Fibroblast of skin of abdomen (primary cell): Measurements from ENCODE around the gene FTSJ3.
"Not testable (repeated sequence)": the region's sequence is repeated elsewhere in the genome, so short reads cannot be mapped to it uniquely, and the experiment has no call there.

Experiments used
- DNase-seq: peaks from one replicate; pipeline ENCODE4 v3.0.0-alpha.2; 2013

The FTSJ3 gene

DNA sequence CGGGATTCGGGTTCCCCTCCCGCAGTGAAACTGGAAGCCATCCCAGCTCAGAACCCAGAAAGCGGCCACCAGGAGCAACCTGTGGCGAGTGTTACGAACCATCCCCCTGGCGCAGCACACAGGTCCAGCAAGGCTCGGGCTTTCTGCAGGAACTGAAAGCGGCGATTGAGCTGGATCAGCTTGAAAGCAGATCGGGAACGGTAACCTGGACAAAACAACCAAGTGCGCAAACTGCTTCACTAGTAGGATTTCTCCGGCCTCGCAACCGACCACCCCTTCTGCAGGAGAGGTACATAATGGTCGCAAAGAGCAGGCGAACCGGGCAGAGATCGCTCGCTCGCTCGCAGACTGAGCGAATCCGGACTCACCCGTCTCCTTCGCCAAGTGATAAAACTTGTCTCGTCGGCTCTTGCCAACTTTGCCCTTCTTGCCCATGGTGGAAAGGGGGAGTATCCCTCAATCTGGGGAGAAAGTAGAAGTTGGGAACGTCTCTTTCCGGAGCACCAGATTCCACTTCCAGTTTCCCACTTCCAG lies 928 bp downstream of the FTSJ3 start:
- no peak for DNase-seq

DNA sequence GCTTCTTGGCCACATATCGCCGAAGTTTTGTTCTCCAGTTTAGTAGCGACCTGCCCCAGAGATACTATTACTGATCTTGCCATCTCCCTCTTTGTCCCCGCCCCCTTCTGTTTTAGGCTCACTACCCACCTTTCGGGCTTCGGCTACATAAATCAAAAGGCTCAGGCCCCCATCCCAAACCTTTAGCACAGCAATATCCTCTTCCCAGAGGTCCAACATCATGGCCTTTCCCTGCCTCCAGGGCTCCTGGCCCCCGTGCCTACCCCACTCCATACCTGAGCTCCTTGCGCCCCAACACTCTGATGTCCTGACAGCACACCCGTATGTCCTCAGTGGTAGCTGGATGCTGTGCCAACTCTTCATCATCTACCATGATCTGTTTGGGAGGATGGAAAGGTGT lies 3.1 kb downstream of the FTSJ3 start:
- DNase-seq: no peak

DNA sequence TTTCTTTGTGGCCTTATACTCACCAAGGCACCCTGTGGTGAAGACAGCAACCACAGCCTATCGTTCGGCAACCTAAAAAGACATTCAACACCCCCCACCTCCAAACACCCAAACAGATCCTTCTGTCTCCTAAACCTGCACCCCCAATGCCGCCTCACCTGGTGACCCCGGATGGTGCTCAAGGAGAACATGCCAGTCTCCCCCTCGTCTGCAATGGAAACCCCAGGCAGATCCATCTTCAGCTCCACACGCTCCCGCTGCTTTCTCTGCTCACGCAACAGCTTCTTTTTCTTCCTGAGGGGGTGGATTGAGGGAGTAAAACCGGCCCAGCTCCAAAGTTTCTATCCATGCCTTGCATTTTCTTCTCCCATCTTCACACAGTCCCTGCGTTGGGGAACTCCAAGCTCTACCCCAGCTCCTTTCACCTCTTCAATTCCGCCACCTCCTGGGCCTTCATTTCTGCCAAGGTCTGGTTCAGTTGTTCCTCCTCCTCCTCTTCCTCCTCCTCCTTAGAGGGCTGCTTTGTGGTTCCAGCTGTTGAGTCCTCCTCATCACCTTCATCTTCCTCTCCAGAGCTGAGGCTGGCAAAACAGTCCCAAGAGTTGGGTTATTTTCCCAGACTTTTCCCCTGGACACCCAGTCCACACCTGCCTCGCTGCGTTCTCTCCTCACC lies 3.7 kb downstream of the FTSJ3 start:
- no peak for DNase-seq

DNA sequence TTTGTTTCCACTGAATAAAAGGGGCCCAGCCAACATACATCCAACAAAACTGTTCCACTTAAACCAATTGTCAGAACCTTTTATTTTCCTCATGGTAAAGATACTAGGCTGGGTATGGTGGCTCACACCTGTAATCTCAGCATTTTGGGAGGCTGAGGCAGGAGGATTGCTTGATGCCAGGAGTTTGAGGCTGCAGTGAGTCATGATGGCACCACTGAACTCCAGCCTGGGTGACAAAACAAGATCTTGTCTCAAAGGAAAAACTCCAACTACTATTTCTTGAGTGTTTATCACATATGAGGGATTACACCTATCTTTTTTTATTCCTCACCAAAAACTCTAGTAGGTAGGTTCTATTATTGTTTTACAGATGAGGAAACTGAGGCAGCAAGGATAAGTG lies 4.9 kb downstream of the FTSJ3 start:
- no peak for DNase-seq

DNA sequence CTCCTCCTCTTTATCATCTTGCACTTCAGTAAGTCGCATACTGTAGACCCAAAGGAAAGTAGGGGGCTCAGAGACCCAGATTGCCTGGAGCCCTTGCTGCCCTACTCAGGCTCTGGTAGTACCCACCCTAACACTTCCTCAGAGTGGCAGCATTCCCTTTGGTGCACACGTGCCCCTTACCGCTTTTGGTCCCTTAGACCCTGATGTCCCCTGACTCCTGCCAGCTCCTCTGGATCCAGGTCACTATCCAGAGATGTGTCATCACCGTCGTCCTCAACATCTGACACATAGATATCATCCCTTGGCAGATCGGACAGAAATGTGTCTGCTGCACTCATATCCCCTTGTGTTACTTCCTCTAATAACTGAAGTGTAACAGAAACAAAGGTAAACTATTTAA lies 5.7 kb downstream of the FTSJ3 start:
- DNase-seq: no peak

DNA sequence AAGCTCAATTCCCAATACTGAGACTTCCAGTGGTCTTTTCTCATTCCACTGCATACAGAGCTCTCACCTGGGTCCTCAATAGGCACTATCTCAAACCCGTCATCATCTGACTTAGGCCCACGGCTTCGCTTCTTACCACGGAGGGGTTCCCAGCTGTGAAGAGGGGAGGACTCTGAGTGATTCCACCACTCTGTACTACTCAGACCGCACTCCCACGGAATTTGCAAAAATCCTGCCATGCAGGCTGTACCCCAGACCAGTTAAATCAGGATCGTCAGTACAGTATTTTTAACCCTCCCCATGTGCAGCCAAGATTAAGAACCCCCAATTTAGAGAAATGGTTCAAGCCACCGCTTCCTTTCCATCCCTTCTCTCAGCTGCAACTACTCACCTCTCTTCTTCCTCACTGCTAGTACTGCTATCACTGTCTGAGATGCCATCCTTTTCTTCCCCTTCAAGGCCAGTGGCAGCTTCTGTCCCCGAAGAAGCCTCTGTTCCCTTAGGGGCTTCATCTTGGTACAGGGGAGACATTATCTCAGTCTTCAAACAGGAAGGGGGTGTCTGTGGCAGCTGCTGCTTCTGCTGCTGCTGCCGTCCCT lies 6.4 kb downstream of the FTSJ3 start:
- no peak for DNase-seq

DNA sequence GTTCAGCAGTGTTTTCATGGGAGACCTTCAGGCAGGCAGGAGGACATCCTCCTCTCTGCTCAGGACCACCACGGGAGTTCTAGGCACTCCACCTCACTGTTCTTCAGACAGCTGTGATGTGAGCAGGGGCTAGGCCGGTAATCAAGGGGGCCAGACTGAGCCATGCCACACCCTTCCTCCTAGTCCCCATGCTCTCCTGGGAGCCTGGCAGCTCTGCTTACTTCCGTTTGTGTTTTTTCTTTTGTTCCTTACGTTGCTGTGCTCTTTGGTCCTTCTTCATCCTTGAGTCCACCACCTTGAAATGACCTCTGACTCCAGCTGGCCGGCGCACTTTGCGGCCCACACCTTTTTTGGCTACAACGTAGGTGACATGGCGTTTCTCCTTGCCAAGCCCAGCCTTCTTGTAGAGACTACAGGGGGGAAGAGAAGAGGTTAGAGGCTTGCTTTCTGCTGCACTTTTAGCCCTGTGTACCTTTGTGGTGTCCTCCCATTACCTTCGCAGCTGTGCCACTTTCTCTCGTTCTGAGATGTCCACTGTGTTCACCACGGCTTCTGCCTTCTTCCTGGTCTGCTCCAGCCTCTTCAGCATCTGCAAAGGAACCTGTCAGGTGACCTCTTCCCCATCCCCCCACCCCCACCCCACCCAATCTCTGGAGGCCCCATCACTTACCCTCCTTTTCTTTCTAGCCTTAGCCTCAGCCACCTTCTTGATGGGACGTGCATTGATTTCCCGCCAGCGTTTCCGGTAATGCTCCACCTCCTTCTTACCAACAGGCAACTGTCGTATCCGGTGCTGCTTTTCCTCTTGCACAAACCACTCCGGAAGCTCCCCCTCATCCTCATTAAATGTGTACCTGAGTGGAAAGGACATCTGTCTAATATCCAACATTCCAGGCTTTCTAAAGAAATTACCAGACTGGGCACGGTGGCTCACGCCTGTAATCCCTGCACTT lies 7.6 kb downstream of the FTSJ3 start:
- no peak for DNase-seq

DNA sequence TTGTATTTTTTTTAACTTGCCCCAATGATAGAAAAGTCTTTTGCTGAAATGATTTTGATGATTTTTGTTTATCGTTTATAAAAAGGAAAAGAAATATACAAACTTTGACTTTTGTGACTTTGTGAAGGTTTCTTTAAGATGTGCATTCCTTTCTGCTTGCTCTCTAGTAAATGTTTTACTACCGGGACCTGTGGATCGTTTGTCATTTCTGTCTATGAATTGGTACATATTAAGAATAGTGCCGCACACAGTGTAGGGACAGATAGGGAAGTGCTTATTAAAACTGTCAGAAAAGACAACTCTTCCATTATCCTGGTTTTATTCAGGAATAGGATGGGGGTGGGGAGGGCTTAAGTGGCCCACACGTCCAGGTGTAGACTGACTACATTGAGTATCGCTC lies 8.3 kb downstream of the FTSJ3 start:
- no peak for DNase-seq

DNA sequence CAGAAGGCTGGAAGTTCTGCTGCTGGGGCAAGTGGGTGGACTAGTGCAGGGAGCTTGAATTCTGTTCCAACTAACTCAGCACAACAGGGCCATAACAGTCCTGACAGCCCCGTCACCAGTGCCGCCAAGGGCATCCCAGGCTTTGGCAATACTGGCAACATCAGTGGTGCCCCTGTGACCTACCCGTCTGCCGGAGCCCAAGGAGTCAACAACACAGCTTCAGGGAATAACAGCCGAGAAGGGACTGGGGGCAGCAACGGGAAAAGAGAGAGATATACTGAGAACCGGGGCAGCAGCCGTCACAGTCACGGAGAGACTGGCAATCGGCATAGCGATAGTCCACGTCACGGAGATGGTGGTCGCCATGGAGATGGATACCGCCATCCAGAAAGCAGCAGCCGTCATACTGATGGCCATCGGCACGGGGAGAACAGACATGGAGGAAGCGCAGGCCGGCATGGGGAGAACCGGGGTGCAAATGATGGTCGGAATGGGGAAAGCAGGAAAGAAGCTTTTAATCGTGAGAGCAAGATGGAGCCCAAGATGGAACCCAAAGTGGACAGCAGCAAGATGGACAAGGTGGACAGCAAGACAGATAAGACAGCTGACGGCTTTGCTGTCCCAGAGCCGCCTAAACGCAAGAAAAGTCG lies 9.6 kb downstream of the FTSJ3 start:
- DNase-seq: no peak

DNA sequence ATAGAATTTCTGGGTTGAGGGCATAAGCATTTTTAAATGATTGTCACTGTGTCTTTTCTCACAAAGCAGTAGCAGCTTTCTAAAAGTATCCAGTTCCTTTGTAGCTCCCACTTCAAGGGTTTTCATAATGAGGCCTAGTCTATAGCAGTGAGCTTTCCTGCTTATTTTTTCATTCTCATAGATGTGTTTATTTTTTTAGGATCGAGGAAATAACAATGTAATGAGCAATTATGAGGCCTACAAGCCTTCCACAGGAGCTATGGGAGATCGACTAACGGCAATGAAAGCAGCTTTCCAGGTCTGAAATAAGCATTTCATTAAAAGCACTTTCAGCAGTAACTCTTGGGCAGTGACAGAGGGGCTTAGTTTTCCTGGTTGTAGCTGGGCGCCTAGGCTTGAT lies 10.8 kb downstream of the FTSJ3 start:
- DNase-seq: no peak

DNA sequence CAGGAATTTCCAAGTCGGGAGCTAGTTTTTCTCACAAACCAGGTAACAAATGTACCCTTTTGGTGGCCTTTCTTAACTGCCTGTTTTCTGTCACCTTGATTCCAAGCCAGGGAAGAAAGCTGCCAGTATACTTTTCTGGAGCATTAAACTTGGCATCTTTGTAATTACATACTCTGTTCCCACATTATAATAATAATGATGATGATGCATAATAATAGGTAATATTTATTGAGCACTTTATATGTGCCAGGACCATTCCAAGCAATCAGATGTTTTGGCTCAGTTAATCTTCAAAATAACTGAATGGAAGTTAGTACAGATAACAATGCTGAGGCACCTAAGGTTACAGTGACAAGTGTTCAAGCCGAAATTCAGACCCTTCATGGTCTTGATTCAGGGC lies 11.3 kb downstream of the FTSJ3 start:
- no peak for DNase-seq

DNA sequence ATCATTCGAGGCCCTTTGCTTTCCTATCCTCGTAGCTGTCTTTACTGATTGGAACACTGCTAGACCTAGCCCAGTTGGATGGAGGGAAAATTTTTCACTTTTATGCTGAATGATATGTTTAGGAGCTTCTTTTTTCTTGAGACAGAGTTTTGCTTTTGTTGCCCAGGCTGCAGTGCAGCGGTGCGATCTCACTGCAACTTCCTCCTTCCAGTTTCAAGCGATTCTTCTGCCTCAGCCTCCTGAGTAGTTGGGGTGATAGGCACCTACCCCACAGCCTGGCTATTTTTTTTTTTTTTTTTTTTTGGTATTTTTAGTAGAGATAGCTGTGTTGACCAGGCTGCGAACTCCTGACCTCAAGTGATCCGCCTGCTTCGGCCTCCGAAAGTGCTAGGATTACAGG lies 17.5 kb downstream of the FTSJ3 start:
- DNase-seq: no peak

DNA sequence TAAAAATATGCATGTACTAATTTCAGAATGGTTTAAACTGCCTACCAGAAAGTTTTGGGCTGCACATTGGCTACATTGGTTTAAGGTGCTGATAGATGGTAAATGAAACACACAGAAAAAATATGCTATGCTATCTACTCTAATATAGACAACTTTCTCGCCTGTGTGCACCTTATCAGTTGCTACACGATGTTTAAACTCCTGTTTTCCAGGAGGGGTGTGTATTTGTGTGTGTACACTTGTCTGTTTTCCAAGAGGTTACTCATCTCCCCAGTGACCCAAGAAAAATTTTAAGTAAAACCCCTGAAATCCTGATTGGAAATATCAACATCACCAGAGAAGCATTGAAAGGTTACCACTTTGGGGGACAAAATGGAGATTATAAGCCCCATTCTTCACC lies 21.9 kb downstream of the FTSJ3 start:
- DNase-seq: no peak

DNA sequence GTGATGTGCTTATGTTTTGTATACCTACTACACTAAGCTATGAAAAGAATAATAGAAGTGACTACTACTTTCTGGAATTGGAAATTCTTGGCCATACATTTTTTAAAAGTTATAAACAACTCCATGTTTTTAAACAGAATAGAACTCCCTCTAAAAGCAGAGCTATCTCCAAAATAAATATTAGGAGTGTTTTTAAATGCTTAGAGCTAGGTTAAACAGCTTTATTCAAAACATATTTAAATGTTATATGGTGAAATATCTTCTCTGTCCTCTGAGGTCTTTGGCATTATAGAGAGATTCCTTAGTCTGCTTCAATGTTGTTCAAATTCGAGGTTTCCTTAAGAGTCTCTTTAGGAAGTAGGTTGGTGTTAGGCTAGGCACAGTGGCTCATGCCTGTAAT lies 23.1 kb downstream of the FTSJ3 start:
- no peak for DNase-seq

DNA sequence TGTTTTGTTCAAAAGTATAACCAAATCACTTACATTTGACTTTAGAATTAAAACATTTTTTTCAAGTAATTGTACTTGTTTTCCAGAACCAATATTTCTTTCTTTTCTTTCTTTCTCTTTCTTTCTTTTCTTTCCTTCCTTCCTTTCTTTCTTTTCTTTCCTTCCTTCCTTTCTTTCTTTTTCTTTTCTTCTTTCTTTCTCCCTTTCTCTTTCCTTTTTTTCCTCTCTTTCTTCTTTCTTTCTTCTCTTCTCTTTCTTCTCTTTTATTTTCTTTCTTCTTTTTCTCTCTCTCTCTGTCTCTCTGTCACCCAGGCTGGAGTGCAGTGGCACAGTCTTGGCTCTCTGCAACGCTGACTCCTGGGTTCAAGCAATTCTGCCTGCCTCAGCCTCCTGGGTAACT lies 26.7 kb downstream of the FTSJ3 start:
- DNase-seq: no peak

DNA sequence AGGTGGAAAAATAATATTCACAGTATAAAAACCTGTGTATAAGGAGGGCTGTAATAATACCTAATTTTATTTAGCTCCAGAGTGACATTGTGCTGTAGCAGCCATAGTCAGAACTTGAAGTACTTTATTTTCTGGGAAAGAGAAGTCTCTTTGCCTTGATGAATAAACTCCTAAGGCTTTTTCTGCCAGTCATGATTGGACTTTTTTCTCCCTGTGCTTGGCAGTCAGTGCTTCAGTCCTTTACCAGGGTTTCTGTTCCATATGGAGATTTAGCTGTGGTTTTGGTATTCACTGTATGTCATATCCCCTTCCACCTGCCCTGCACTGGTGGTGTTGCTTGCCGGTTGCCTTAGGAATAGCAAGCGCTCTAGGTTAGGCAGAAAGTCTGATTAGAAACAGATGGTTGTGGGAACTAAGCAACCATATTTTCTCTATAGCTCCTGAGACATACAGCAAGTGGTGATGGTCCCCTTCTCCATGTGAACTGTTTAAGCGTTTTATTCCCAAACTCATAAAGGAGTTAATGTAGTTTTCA lies 28.8 kb downstream of the FTSJ3 start:
- peak; percentile 39 for DNase-seq

DNA sequence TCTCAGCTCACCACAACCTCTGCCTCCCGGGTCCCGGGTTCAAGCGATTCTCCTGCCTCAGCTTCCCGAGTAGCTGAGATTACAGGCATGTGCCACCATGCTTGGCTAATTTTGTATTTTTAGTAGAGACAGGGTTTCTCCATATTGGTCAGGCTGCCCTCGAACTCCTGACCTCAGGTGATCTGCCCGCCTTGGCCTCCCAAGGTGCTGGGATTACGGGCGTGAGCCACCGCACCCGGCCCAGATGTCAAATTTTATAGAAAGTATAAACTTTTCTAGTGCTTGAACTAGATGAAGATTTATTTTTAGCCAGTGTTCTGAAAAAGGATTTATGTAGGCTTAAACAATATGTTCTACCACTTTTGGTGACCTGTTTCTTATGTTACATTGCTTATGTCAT lies 31.1 kb downstream of the FTSJ3 start:
- DNase-seq: not testable (repeated sequence)

DNA sequence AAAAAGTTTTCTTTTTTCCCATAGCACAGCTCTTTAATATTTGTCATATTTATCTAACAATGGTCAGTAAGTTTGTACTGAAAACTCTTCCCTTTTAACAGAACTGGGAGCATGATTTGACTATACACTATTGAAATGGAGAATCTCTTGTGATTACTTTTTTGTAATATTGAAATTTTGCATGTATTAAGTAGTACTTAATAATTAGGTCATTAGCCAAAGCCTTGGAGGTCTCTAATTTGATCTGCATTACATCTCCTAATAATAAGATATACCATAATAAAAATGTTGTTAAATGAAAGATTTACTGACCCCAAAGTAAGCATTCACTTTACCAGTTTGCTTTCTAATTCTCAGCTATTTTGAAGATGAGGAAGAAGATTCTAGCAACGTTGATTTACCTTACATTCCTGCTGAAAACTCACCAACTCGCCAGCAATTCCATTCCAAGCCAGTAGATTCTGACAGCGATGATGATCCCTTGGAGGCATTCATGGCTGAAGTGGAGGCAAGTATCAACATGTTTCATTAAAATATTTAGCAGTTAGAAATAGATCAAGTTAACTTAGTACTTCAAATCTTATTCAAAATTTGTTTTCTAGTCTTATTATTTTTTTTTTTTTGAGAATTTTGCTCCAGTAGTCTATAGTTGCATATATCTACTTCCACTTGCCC lies 35.3 kb downstream of the FTSJ3 start:
- no peak for DNase-seq

DNA sequence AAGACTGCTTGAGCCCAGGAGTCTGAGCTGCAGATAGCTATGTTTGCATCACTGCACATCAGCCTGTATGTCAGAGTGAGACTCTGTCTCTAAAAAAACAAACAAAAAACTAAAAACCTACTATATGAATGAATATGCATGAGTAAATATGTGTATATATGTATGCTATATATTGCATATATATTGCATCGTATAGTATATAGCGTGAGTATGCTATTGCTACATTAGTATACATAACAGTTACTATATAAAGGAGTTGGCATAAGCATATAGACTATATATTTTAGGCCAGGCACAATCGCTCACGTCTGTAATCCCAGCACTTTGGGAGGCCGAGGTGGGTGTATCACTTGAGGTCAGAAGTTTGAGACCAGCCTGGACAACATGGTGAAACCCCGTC lies 37.4 kb downstream of the FTSJ3 start:
- no peak for DNase-seq

DNA sequence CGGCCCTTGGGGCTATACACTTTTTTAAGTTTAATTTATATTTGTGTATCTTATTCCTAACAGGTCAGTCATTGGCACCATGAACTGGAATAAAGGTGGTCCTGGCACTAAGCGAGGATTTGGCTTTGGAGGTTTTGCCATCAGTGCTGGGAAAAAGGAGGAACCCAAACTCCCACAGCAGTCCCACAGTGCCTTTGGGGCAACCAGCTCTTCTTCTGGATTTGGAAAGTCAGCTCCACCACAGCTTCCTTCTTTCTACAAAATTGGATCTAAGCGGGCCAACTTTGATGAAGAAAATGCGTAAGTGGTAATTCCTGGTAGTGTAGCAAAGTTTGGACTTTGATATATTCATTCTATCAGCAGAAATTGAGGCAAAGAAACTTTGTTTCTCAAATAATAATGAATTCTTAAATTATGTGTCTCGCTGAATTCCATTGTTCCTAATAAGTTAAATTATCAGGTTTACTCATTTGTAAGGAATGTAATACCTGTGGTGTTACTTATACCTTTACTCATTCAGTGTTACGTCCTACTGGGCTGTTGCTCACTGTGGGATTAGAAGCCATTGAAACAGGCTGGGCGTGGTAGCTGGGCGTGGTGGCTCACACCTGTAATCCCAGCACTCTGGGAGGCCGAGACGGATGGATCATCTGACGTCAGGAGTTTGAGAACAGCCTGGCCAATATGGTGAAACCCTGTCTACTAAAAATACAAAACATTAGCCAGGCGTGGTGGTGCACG lies 40.3 kb downstream of the FTSJ3 start:
- no peak for DNase-seq

DNA sequence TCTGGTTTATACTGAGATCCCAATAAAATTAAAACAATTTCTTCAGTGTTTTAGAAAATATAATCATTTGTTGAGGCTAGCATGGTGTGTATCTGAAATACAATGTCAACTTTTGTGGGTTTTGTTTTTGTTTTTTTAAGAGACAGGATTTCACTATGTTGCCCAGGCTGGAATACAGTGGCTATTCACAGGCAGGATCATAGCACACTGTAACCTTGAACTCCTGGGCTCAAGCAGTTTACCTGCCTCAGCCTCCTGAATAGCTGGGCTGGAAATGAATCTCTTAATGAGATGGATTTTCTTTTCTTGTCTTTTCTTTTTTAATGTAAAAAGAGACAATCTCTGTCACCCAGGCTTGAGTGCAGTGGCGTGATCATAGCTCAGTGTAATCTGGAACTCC lies 41.3 kb downstream of the FTSJ3 start:
- no peak for DNase-seq
